GM18505 (cell line): ENCODE measurements around the gene RBM47.
"Not testable (repeated sequence)": the region's sequence is repeated elsewhere in the genome, so short reads cannot be mapped to it uniquely, and the experiment has no call there.

Experiments used
- ATAC-seq: cut with Tn5 transposase; IDR thresholded peaks from one replicate; pipeline ENCODE4 v1.9.1; 2021; ENCODE audit not compliant: unreplicated experiment
- POLR2A ChIP-seq: IDR thresholded peaks from 4 replicates; pipeline ENCODE4 v1.6.1; 2011; ENCODE audit warnings: borderline replicate concordance; ENCODE audit not compliant: insufficient read depth, insufficient read length; ENCODE audit errors: extremely low read depth

Gene RBM47

DNA sequence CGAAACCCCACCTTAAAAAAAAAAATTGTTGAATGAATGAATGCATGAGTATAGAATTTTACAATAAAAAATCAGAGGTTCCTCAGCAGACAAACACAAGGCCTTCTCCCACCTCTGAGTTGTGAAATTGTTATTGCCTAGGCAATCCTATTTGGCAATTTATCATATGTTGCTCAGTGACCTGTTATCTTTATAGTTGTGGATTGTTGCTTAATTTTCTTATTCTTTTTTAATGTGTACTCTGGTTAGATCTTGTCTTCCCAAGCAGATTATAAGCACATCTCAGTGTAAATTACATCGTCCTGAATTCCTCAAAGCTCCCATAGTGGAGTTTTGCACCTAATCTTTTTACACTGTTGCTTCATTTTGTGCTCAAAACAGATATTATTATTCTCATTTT, 71.9 kb downstream of the RBM47 start:
- ATAC-seq, result no peak
- TF ChIP-seq POLR2A, result no peak

DNA sequence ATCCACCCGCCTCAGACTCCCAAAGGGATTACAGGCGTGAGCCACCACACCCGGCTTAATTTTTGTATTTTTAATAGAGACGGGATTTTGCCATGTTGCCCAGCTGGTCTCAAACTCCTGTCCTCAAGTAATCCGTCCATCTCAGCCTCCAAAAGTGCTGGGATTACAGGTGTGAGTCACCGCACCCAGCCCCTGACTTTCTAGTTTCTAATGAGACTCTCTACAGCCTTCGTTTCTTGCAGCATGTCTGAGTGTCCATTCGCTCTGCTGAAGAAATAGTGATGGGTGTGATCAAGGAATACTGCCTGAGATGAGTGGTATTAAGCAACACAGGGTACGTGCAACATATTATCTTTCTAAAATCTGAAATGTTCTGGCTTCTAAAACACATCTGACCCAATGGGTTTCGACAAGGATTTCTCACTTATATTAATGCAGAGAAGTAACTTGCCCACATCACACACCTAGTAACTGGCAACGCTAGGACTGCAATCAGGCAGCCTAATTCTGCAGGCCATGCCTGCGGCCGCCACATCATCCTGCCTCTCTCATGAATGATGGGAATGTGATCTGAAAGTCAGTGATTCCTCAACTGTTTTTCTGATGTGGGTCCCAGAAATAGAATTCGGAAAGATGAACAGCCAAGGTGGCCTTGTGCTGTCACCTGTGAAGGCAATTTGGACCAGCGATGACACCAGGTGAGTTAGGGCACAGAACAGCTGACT, 74.3 kb downstream of the RBM47 start:
- no peak for TF ChIP-seq POLR2A
- no peak for ATAC-seq

DNA sequence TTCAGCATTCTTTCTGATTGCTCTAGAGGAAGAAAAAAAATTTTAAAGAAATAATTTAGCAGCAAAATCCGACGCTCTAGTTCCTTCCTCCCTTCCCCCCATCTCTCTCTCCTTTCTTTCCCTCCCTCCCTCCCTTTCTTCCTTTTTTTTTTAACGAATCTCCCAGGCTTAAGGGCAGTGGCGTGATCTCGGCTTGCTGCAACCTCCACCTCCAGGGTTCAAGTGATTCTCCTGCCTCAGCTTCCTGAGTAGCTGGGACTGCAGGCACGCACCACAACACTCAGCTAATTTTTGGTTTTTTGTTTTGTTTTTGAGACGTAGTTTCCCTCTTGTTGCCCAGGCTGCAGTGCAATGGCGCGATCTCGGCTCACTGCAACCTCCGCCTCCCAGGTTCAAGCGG, 75.0 kb downstream of the RBM47 start:
- ATAC-seq, result not testable (repeated sequence)

DNA sequence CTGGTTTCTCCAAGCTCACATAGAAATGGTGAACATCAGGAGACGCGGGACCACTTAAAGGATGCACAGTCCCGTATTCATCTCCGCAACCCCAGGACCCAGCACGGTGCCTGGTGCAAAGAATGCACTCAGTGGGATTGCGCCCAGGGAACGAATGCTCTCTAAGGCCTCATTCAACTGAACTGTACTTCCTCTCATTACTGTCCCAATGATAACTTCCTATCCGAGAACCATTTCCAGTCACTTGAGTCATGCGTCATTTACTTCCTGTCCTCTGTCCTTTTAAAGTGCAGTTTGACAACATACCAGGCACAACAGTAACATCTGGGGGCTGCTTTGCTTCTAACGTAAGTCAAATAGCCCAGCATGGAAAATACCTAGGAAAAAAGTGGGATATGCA, 75.7 kb downstream of the RBM47 start:
- TF ChIP-seq POLR2A, result no peak
- no peak for ATAC-seq

DNA sequence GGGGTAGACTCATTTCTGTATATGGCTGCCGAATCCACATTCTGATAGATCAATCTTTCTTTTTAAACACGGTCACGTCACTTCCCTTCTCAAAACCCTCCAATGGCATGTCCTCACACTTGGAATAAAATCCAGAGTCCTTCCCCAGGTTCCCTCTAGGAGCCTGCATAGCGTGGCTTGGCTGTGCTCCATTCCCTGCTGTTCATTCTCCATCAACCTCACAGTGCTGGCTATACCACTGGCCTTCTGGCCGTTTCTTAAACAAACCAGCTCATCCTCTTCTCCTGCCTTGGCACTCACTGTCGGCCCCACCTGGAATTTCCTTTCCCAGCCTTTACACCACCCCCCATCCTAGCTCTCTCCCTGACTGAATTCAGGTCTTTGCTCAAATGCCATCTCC, 77.1 kb downstream of the RBM47 start:
- no peak for ATAC-seq
- no peak for TF ChIP-seq POLR2A

DNA sequence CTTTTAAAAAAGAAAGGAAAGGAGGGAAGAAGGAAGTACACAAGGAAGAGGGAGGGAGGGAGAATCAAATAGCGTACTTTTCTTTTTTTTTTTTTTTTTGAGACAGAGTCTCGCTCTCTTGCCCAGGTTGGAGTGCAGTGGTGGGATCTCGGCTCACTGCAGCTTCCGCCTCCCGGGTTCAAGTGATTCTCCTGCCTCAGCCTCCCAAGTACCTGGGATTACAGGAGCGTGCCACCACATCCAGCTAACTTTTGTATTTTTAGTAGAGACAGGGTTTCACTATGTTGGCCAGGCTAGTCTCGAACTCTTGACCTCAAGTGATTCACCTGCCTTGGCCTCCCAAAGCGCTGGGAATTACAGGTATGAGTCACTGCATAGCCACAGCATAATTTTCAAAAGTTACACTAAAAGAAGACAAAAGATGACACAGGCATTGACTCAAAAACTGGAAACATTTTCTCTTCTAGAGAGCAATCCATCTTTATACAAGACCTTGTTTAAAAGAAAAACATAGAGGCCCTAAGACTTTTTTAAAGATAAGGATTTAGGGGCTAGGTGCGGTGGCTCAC, 78.0 kb downstream of the RBM47 start:
- ATAC-seq, result not testable (repeated sequence)

DNA sequence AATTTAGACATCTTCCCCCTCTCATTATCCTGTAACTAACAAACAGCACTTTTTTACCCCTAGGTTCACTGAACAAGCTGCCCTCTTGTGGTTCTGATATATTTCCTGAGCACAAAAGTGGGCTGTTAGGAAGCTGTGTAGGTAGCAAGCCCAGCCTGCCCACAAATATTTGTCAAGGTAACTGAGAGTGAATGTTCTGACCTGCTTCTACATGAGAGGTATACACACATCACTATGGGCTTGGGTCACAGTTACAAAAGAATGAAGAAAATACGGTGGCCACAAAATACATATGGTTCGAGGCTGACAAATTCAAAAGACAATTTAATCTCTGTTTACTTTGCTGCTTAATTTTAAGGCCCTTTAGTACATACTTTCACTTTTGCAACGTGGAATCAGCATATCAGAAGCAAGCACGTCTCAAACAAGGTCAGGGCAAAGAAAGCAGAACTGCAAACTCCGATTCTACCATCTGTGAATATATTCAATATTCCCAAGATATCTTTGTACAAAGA, 78.7 kb downstream of the RBM47 start:
- no peak for TF ChIP-seq POLR2A
- ATAC-seq, result peak; percentile 59

DNA sequence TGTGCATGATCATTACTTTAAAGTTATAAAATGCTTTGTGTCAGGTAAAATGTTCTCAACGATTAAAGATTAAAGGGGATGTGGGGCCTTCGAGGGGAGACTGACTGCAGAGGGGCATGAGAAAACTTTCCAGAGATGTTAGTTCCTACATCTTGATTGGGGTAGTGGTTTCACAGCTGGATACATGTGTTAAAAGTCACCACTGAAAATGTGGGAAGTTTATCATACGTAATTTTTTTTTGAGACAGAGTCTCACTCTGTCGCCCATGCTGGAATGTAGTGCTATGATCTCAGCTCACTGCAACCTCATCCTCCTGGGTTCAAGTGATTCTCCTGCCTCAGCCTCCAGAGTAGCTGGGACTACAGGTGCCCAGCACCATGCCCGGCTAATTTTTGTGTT, 79.5 kb downstream of the RBM47 start:
- TF ChIP-seq POLR2A, result no peak
- ATAC-seq, result no peak

DNA sequence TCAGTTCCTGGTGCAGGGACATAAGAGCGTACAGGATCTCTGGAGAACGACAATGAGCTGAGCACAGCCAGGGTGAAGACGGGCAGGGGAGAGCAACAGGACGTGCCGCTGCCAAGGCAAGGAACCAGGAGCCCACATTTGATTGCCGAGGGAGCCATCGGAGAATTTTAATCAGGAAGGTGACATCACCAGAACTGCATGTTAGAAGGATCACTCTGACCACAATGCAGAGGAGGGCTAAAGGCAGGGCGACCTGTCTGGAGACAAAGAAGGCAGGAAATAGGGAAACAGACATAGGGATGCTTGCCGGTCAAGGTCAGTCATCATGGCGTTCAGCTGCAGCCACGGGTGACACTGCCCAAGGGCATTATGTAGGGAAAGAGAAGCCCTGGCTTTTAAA, 81.4 kb downstream of the RBM47 start:
- ATAC-seq, result no peak
- no peak for TF ChIP-seq POLR2A

DNA sequence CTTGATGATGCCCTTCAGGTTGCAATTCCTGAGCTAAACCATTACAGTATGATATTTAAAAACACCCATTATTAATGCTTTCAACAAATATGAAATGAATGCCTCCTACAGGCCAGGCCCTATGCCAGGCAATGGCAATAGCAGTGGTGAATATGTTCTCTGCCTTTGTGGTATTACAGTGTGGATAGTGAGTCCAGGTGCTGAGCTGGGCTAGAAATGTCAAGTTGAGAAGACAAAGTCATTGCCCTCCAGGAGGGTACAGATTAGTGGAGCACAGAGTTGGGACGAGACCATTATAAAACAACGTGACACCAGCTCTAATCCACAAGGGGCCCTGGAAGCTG, 81.9 kb downstream of the RBM47 start:
- TF ChIP-seq POLR2A, result no peak
- no peak for ATAC-seq

DNA sequence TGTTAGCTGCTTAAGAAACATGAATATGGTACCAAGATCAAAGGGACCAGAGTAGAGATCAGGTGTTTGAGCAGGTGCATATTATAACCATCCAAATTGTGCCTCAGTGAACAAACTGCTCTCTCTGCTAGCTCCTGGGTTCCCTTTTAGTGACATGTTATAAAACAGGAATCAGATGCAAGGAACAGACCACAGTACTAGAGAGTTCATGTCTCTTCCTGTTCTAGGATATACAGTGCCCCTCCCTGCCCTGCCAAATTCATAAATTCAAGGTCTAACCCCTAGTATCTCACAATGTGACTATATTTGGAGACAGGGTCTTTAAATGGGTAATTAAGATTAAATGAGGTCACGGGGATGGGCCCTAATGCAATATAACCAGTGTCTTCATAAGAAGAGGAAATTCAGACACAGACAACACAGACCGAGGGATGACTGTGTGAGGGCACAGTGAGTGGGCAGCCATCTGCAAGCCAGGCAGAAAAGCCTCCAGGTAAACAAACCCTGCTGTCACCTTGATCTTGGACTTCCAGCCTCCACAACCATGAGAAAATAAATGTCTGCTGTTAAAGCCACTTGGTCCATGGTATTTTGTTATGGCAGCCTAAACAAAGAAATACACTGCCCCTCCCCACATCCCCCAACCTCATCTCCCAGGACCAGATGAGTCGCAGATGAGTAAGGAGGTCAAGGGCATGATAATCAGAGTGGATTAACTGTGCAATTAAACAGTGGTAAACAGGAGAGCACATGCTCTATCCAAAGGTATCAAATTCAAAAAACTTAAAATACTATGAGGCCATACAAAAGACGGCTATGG, 82.5 kb downstream of the RBM47 start:
- no peak for ATAC-seq
- TF ChIP-seq POLR2A, result no peak

DNA sequence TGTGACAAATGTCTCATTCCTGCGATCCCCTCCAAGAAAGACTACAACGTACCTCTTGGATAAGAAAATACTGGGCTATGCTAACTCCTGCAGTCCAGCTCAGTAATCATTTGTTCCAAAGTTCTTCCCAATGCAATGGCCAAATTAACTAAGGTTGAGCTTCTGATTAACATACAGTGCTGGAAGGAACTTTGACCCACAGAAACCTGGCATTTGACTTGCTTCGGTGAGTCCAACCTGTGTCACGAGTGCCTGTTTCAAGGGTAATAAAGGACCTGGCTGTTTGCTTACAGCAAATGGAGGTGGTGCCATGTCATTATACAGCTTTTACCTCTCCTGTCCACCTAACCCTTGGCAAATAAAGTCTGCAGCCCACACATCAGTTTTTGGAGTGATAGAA, 83.2 kb downstream of the RBM47 start:
- no peak for ATAC-seq
- no peak for TF ChIP-seq POLR2A

DNA sequence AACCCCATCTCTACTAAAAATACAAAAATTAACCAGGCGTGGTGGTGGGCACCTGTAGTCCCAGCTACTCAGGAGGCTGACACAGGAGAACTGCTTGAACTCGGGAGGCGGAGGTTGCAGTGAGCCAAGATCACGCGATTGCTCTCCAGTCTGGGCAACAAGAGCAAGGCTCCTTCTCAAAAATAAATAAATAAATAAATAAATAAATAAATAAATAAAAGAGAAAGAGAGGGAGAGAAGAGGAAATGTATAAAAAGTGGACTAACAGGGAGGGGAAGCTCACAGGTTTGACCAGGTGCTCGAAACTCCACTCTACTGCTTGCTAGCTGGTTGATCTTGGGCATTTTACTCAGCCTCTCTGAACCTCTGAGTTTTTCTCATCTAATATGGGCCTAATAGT, 84.2 kb downstream of the RBM47 start:
- ATAC-seq, result not testable (repeated sequence)

DNA sequence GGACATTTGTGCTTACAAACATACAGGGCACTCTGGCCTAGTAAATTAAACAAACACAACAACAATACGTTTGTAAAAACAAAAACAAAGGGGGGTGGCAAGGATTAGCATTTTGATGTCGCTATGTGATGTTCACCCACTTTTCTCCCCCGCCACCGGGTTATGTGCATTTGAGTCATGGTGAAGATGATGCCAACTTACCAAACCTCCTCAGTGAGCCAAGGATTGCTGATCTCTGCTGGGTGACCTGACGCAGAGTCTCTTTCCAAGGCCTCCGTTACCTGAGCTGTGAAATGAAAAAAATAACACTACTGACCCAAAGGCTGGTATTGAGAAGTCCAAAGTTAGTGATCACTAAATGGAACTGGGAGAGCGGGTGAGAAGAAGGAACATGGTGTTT, 85.4 kb downstream of the RBM47 start:
- TF ChIP-seq POLR2A, result no peak
- no peak for ATAC-seq
